Activated B cell treated with CpG ODN at 0.5 μM for 24 hours (primary cell): ENCODE results near the gene HSD17B2. TPM values are rescaled to one million over a fixed set of nuclear protein-coding genes. Genes with fewer than 3 reads are reported as not detected.

Experiments used
- ATAC-seq: fragments of 200-7000 bp; cut with Tn5 transposase; one replicate; pipeline ENCODE4 v1.10.0; 2021; ENCODE audit warnings: low read depth, mild to moderate bottlenecking, moderate library complexity
- CTCF ChIA-PET: fragments of 350-600 bp; sonication (Branson Sonifier 250); formaldehyde crosslinking; loops from one replicate; lab custom pipeline; 2021; ENCODE audit warnings: antibody characterized with exemption; lab: Charles Lee
- POLR2A ChIA-PET: fragments of 350-600 bp; sonication (Branson Sonifier 250); formaldehyde crosslinking; loops from one replicate; lab custom pipeline; 2021; ENCODE audit warnings: antibody characterized with exemption; lab: Charles Lee
- DNase-seq: peaks from one replicate; pipeline ENCODE4 v3.0.0; 2022
- H3K27ac Mint-ChIP-seq: one replicate; pipeline ENCODE4 v1.8.0; 2020; ENCODE audit warnings: mixed read lengths
- H3K27me3 Mint-ChIP-seq: one replicate; pipeline ENCODE4 v1.8.0; 2021; ENCODE audit warnings: mixed read lengths
- H3K36me3 Mint-ChIP-seq: one replicate; pipeline ENCODE4 v1.8.0; 2021; ENCODE audit warnings: low read depth, mixed read lengths
- H3K4me1 Mint-ChIP-seq: one replicate; pipeline ENCODE4 v1.8.0; 2021; ENCODE audit warnings: mixed read lengths
- H3K4me3 Mint-ChIP-seq: one replicate; pipeline ENCODE4 v1.8.0; 2020; ENCODE audit warnings: mild to moderate bottlenecking, mixed read lengths
- H3K9me3 Mint-ChIP-seq: one replicate; pipeline ENCODE4 v1.8.0; 2020; ENCODE audit warnings: mixed read lengths
- CTCF ChIP-seq: fragments of 200-600 bp; IDR thresholded peaks from one replicate; pipeline ENCODE4 v1.8.0; 2022; ENCODE audit warnings: antibody characterized with exemption, mild to moderate bottlenecking
- intact Hi-C: fragments of 100-400 bp; cut with micrococcal nuclease; formaldehyde crosslinking; loops from one replicate; pipeline ENCODE4 v1.15.1; 2024
- total RNA-seq: library from RNA; stranded (reverse); gene quantifications from 2 replicates; pipeline ENCODE4 v1.2.3, GENCODE V29; 2022

Gene HSD17B2
- total RNA-seq, 1 donor from 2014 or later: not detected

GRCh38 chr16:82118749-82119148 is 83.7 kb downstream of the HSD17B2 start:
- H3K9me3 Mint-ChIP-seq: no peaks in the 10 kb centered on the region
- CTCF ChIA-PET: no interaction called here
- TF ChIP-seq CTCF: no peak
- DNase-seq (no peak), ATAC-seq (no peak)
- H3K4me1 Mint-ChIP-seq: no peaks in the 10 kb centered on the region
- H3K36me3 Mint-ChIP-seq: no peaks in the 10 kb centered on the region
- H3K27me3 Mint-ChIP-seq: peaks cover 2% of the 10 kb centered on the region
- H3K27ac Mint-ChIP-seq: no peak overlapping the region
- intact Hi-C loops: no loop called here
- no peak overlapping the region for H3K4me3 Mint-ChIP-seq
- POLR2A ChIA-PET: no interaction called here

- Mint-ChIP-seq H3K9me3 (no peaks in the 10 kb centered on the region), H3K27me3 (peaks cover 2% of the 10 kb centered on the region), H3K27ac (no peak overlapping the region), H3K4me3 (no peak overlapping the region), H3K36me3 (no peaks in the 10 kb centered on the region), H3K4me1 (no peaks in the 10 kb centered on the region)
- ATAC-seq (no peak), DNase-seq (no peak)
- intact Hi-C loops: no loop called here
- POLR2A ChIA-PET: no interaction called here
- no peak for TF ChIP-seq CTCF
- CTCF ChIA-PET: no interaction called here
These were observed 84.4 kb downstream of the HSD17B2 start for GRCh38 chr16:82119405-82119804.

GRCh38 chr16:82124651-82125050 is 89.6 kb downstream of the HSD17B2 start:
- ChIA-PET CTCF (no interaction called here), POLR2A (no interaction called here)
- Mint-ChIP-seq H3K4me1 (no peaks in the 10 kb centered on the region), H3K27ac (no peak overlapping the region), H3K27me3 (peaks cover 6% of the 10 kb centered on the region), H3K36me3 (no peaks in the 10 kb centered on the region), H3K4me3 (no peak overlapping the region), H3K9me3 (peaks cover 2% of the 10 kb centered on the region)
- intact Hi-C loops: no loop called here
- DNase-seq: no peak
- no peak for TF ChIP-seq CTCF
- ATAC-seq: no peak

GRCh38 chr16:82129881-82130280 is 94.8 kb downstream of the HSD17B2 start:
- ATAC-seq (no peak), DNase-seq (no peak)
- Mint-ChIP-seq H3K27me3 (peaks cover 3% of the 10 kb centered on the region), H3K4me3 (no peak overlapping the region), H3K9me3 (peaks cover 2% of the 10 kb centered on the region), H3K4me1 (no peaks in the 10 kb centered on the region), H3K27ac (no peak overlapping the region), H3K36me3 (no peaks in the 10 kb centered on the region)
- intact Hi-C loops: no loop called here
- POLR2A ChIA-PET: no interaction called here
- CTCF ChIA-PET: no interaction called here
- TF ChIP-seq CTCF: no peak

- intact Hi-C loops: no loop called here
- Mint-ChIP-seq H3K27ac (no peak overlapping the region), H3K4me1 (no peaks in the 10 kb centered on the region), H3K36me3 (peaks cover 2% of the 10 kb centered on the region), H3K27me3 (no peaks in the 10 kb centered on the region), H3K4me3 (no peak overlapping the region), H3K9me3 (no peaks in the 10 kb centered on the region)
- POLR2A ChIA-PET: no interaction called here
- ATAC-seq (no peak), DNase-seq (no peak)
- TF ChIP-seq CTCF: no peak
- CTCF ChIA-PET: no interaction called here
These were observed 98.7 kb downstream of the HSD17B2 start for GRCh38 chr16:82133798-82134197.
